Measurements from ENCODE around the gene SLFN11.
A peak's percentile ranks its signal among the peaks of the same experiment; 100 is the strongest.
"Not testable (repeated sequence)": the region's sequence is repeated elsewhere in the genome, so short reads cannot be mapped to it uniquely, and the experiment has no call there.

Gene SLFN11, protein sequence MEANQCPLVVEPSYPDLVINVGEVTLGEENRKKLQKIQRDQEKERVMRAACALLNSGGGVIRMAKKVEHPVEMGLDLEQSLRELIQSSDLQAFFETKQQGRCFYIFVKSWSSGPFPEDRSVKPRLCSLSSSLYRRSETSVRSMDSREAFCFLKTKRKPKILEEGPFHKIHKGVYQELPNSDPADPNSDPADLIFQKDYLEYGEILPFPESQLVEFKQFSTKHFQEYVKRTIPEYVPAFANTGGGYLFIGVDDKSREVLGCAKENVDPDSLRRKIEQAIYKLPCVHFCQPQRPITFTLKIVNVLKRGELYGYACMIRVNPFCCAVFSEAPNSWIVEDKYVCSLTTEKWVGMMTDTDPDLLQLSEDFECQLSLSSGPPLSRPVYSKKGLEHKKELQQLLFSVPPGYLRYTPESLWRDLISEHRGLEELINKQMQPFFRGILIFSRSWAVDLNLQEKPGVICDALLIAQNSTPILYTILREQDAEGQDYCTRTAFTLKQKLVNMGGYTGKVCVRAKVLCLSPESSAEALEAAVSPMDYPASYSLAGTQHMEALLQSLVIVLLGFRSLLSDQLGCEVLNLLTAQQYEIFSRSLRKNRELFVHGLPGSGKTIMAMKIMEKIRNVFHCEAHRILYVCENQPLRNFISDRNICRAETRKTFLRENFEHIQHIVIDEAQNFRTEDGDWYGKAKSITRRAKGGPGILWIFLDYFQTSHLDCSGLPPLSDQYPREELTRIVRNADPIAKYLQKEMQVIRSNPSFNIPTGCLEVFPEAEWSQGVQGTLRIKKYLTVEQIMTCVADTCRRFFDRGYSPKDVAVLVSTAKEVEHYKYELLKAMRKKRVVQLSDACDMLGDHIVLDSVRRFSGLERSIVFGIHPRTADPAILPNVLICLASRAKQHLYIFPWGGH

DNA sequence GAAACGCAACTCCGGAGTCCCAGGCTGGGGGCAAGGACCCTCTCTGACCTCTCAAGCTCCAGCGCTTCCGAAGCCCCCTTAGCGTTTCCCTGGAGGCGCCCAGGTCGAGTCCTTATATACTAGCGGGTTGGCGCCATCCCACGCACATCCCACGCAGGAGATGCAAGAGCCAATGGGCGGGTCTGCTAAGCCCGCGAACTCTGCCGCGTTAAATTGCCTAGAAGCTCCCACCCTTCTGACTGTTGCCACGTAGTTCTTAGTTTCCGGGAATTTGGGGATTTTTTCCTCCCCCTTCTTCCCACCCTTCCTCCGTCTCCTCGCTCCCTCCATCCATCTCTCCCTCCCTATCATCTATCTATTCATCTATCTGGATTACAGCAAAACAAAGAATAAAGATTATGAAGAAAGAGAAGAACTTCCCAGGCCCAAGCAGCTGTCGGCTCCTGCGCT is at the start of gene SLFN11:
Gene SLFN11 (minus strand): TSS at position 88 of the 450 bp plus-strand sequence. CDS start 9,814 bp downstream, outside the sequence.
- DNase-seq (ENCODE audit: low read depth), result peak; percentile 52

DNA sequence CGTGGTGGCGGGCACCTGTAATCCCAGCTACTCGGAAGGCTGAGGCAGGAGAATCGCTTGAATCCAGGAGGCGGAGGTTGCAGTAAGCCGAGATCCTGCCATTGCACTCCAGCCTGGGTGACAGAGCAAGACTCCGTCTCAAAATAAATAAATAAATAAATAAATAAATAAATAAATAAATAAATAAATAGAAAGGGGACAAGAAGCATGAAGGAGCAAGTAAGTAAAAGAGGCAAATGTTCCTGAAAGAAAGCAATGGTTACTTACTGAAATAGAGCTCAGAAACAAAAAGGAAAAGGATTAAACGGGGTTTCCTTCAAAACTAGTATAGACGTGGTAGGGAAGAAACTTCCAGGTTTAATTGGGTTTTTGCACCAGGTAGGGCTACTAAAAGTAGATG is 47.6 kb upstream of the SLFN11 start:
- DNase-seq (ENCODE audit: low read depth), result not testable (repeated sequence)

DNA sequence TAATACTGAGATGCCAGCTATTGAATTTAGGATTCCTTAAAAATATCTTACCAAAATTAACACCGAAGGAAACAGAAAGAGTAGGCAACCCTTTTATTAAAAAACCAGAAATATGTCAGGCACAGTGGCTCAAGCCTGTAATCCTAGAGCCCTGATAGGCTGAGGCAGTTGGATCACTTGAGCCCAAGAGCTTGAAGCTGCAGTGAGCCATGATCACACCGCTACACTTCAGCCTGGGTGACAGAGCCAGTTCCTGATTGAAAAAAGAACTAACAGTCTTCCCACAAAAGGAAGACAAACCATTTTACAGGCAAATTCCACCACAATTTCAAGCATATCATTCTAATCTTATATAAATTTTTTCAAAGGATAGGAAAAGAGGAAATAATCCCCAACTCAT is 43.2 kb upstream of the SLFN11 start:
- DNase-seq (ENCODE audit: low read depth), result no peak

DNA sequence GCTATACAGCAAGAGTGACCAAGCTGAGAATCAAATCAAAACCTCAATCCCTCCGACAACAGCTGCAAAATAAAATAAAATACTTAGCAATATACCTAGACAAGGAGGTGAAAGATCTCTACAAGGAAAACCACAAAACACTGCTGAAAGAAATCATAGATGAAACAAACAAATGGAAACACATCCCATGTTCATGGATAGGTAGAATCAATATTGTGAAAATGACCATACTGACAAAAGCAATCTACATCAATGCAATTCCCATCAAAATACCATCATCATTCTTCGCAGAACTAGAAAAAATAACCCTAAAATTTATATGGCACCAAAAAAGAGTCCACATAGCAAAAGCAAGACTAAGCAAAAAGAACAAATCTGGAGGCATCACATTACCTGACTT is 41.3 kb upstream of the SLFN11 start:
- DNase-seq (ENCODE audit: low read depth), result not testable (repeated sequence)

DNA sequence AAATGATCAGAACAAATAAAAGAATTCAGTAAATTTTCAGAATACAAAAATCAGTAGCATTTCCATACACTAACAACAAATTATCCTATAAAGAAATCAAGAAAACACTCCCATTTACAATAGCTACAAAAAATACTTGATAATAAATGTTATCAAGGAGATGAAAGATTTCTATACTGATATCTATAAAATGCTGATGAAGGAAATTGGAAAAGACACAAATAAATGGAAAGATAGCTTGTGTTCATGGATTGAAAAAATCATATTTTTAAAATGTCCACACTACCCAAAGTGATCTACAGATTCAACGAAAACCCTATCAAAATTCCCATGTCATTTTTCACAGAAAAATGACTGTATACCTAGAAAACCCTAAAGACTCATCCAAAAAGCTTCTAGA is 40.8 kb upstream of the SLFN11 start:
- DNase-seq (ENCODE audit: low read depth), result no peak

DNA sequence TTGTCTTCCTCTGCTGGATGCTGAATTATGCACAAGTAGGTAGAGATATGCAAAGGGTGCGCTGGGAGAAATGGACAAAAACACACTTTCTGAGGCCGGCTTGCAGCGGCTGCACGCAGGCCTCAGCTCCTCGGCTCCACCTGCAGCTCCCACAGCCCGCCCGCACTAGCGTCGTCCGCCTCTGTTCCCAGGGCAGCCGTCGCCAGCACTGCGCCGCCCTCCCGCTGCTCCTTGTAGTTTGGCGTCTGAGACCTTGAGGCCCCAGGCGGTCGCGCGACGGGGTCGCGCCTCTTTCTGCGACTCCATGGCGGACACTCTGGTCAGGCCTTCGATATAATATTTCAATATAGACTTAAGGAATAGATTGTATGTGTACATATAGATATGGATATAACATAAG is 34.1 kb upstream of the SLFN11 start:
- no peak for DNase-seq (ENCODE audit: low read depth)

DNA sequence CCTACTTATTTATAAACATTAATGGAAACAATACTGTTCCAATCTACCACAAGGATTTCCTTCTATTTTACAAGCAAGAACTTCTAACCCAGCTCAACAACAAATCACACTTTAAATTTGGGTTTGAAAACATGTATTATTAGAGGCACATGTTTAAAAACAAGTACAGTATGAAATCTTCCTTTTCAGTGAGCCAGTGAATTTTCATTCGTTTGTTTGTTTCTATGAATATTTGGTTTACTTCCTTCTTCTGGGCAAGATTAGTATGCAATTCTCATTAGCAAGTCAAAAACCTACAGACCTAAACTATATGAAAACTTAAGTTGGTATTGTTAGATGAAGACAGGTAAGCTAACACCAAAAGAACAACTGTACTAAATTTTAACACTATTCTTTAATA is 33.1 kb upstream of the SLFN11 start:
- DNase-seq (ENCODE audit: low read depth), result no peak

DNA sequence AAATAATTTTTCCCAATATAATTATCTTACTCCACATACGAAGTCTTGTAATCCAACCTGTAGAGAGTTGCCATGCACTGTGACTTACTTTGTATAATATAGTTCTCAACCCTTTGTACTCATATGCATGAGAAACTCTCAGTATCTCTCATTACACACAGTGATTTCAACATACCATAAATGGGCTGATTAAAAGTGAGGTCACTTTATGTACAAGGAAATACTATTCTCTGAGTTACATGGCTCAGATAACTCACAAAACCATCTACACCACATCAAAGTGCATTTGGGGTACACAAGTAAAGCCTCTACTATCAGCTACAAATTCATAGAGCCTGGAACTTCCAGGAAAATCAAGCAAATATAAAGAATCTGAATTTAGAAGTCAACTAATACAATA is 30.9 kb upstream of the SLFN11 start:
- no peak for DNase-seq (ENCODE audit: low read depth)

DNA sequence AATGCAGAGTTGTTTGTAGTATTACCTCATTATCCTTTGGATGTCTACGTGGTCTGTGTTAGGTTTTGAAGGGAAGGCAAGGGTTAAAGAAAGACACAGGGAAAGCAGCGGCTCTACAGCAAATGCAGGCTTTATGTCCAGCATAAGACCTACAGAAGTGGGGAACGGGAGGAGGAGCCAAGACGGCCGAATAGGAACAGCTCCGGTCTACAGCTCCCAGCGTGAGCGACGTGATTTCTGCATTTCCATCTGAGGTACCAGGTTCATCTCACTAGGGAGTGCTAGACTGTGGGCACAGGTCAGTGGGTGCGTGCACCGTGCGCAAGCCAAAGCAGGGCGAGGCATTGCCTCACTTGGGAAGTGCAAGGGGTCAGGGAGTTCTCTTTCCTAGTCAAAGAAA is 20.4 kb upstream of the SLFN11 start:
- DNase-seq (ENCODE audit: low read depth), result not testable (repeated sequence)

DNA sequence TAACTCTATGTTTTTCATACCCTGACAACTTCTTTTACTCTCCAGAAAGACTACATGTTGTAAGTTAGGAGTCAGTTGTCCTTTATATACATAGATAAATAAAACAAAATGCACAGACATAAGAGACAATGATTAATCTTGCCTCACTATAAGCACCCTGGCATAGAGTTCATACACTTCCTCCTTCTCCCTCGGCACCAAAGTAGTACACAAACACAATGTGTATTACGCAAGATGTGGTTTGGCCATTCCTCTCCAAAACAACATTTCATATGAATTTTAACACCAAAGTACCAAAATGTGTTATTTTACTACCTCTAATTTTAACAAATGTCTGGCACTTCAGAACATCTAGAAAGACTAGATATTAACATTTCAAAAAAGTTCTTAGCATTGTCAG is 17.2 kb upstream of the SLFN11 start:
- DNase-seq (ENCODE audit: low read depth), result no peak

DNA sequence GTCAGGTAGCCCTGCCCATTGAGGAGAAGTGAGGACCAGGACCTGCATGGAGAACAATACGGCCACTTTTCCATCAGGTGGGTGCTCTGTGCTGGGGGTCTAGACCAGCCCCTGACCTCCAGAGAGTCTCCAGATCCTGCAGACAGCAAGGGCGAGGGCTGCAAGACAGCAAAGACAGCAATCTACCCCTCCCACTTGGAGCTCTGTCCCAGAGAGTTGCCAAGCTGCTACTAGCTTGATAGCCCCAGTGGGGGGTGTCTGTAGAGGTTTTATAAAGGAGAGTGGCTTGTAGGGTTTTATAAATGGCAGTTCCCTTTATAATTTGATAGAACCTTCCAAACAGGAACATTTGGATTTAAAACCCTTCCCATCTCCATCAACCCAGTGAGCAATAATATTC is 16.7 kb upstream of the SLFN11 start:
- no peak for DNase-seq (ENCODE audit: low read depth)

DNA sequence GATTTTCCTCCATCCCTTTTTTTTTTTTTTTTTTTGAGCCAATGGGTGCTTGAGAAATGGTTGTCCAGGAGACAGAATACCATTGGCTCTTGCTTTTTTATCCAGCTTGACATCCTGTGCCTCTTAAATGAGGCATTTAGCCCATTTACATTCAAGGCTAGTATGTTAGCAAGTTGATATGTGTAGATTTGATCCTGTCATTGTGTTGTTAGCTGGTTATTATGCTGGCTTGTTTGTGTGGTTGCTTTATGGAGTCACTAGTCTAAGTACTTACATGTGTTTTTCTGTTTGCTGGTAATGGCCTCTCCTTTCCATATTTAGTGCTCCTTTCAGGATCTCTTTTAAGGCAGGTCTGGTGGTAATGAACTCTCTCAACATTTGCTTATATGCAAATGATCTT is 14.1 kb upstream of the SLFN11 start:
- DNase-seq (ENCODE audit: low read depth), result no peak

DNA sequence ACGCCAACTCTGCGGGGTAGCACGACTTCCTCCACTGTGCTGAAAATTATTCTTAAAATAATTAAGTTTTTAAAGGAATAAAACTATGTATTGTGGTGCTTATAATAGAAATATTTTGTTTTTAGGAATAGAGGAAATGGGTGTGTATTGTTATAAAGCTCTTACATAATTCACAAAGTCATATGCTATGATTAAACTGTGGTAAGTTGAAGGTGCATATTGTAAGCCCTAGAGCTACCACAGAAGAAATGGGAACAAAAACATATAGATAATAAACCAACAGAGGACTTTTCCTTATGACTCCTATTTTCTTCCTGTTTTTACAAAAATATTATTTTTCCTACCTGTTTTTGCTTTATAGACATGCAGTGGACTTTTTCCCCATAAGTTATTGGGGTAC is 4.3 kb upstream of the SLFN11 start:
- DNase-seq (ENCODE audit: low read depth), result no peak

DNA sequence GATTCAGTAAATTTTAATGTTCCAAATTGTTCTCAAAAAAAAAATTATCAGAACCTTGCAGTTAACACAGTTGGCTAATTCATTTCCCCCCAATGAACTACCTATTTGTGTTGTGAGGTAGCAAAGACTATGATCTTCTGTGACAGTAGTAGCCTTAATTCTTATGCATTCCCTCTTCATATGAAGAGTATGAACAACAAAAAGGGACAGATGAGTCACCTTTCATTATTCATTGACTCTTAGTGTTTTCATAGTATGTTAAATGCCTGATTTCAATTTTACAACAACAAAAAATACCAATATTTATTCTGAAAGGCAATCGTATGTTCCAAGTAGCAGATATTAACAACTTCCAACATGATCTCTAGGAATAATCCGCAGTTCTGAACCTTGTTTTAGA is 3.6 kb upstream of the SLFN11 start:
- DNase-seq (ENCODE audit: low read depth), result no peak

DNA sequence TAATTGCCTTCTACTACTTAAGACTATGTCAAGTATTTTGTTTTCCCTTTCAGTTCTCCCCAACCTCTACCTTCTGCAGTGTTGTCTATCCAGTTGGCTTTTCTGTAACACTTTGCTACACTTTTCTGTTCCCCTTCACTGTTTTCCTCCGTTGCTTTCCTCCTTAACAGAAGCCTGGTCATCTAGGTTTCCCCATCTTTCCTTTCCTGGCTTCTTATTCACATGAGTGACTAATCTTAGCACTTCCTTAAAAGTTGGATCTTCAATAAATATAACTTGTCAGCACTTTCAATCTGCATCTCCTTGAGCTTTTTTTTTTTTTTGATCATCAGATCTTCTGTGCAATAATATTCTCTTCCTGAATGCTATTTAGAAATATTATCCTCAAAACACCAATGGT is 2.8 kb upstream of the SLFN11 start:
- DNase-seq (ENCODE audit: low read depth), result no peak

DNA sequence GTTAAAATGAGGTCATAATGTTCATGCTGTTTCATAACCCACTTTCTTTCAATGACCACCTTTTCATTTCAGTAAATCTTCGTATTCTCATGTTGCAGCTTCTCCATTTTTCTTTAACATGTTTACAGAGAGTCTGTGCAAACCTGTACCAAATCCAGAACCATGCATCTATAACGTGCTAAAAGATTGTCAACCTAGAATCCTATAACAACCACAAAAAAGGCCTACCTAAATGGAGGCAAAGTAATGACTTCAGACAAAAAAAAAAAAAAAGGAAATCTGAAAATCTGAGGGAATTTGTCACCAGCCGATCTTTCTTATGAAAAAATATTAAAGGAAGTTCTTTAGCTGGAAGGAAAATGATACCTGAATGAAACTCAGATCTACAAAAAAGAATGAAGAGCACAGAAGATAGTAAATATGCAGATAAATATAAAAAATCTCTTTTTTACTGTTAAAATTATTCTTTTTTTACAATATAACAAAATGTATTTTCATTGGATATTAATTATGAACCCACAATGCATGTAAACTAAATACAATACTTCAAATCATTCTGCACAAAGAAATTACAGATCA is 1.4 kb upstream of the SLFN11 start:
- DNase-seq (ENCODE audit: low read depth), result no peak

DNA sequence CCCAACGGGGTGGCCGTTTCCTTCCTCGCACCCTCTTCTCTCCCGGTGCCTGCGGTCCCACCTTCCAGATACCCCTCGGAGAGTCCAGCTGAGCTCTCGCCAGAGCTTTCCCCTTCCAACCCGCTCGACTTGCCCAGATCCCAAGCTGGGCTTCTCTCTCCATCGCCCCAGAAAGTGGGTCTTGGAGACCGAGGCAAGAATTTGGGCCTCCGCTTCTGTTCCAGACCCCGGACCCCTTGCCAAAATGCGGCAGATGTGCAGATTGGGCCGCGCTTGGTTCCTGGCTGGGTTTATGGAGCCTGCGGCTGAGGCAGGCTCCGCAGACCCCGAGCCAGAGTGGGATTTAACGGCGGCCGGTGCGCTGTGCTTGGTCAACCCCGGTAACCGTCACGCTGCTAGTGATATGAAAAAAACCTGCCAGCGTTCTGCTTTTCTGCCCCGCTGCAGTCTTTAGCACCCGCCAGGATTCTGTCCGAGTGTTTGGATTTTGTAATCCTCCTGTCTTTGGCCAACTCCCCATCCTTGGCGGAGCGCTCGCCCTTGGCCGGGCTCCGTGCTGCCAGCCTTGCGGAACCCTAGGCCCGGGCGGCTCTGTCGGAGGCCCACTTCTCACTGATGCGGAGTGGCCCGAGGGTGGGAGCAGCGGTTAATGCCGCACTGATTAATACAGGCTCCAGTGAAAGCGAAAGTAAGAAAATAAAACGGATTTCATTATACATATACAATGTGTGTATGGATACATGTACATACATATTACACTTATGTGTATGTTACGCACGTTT is 754 bp upstream of the SLFN11 start:
- DNase-seq (ENCODE audit: low read depth), result peak; percentile 25

DNA sequence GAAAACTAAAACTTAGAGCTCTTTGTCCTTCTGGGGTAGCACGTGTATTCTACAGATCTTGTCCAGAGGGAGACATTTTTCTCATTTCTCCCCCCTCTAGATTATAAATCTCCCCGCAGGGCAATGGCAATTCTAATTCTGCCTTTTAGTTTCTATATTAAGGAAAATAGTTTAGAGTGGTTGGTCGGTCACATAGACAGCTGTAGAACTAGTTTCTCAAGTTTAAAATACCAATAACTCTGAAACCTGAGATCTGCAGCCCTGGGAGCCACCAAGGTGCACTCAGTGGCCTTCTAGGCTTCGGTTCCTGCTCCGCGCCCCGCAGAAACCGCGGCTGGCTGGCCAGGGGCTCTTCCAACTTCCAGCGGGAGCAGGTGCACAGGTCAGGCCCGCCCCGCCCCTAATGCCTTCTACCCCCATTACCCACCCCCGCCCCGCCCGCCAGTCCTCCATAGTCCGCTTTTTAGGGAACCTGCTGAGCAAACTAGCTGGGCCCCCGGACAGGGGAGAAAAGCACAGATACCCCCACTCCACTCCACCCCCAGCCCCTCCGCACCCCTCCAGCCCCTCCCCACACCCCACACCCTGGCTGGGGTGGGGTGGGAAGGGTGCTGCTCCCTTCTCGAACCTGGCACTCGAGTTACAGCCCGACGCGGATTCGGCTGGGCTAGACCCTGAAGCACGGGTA is 431 bp downstream of the SLFN11 start:
- DNase-seq (ENCODE audit: low read depth), result no peak

DNA sequence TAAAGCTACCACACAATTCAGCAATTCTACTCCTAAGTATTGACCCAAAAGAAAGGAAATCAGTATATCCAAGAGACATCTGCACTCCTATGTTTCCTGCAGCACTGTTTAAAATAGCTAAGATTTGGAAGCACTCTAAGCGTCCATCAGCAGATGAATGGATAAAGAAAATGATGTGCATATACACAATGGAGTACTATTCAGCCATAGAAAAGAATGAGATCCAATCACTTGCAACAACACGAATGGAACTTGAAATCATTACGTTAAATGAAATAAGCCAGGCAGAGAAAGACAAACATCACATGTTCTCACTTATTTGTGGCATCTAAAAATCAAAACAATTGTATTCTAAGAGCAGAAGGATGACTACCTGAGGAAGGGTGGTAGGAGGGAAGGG is 1.5 kb downstream of the SLFN11 start:
- DNase-seq (ENCODE audit: low read depth), result no peak

DNA sequence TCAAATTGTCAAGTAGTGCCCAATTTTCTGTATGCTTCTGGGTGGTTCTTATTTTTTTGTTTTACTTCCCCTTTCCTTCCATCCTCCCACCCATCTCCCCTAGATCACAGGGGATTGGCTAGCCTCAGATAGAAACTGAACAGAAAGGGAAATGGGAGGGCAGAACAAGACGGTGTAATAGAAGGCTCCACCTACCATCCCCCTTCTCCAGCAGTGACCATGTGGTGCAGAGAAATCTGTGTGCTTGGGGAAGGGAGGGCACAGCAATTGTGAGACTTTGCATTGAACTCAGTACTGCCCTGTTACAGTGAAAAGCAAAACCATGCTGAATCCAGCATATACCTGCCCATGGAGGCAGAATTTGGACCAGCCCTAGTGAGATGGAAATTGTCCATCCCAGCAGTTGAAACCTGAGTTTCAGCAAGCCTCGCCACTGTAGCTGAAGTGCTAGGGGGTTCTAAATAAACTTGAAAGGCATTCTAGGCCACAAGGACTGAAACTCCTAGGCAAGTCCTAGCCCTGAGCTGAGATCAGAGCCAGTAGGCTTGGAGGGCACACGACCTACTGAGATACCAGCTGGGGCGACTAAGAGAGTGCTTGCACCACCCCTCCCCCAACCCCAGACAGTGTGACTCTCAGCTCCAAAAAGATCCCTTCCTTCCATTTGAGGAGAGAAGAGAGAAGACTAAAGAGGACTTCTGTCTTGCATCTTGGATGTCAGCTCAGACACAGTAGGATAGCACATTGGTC is 5.2 kb downstream of the SLFN11 start:
- DNase-seq (ENCODE audit: low read depth), result no peak

DNA sequence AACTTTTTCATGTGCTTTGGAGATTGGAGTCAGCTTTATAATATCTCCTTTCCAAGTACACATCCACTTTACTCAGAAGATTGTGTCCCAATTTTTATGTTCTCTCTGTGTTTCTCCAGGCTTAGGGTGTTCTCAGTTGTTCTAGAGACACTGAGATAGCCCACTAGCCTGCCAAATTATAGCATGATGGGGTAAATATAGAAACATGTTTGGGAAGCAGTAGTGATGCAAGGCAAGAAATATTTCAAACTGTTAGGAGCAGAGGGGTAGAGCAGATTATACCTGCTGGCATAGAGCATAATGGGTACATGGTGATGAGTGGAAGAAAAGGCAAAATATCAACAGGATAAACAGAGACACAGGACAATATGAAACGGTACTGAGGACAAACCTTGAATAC is 12.4 kb downstream of the SLFN11 start:
- no peak for DNase-seq (ENCODE audit: low read depth)
